NOMO-1 (cell line): ENCODE measurements around the gene CEACAM16.

Source experiments
- DNase-seq, 2 experiments: peaks; one replicate each; lab custom pipeline; 2025; ENCODE audit not compliant: unreplicated experiment in 2 of 2; lab: John Stamatoyannopoulos, UW

CEACAM16 gene

DNA sequence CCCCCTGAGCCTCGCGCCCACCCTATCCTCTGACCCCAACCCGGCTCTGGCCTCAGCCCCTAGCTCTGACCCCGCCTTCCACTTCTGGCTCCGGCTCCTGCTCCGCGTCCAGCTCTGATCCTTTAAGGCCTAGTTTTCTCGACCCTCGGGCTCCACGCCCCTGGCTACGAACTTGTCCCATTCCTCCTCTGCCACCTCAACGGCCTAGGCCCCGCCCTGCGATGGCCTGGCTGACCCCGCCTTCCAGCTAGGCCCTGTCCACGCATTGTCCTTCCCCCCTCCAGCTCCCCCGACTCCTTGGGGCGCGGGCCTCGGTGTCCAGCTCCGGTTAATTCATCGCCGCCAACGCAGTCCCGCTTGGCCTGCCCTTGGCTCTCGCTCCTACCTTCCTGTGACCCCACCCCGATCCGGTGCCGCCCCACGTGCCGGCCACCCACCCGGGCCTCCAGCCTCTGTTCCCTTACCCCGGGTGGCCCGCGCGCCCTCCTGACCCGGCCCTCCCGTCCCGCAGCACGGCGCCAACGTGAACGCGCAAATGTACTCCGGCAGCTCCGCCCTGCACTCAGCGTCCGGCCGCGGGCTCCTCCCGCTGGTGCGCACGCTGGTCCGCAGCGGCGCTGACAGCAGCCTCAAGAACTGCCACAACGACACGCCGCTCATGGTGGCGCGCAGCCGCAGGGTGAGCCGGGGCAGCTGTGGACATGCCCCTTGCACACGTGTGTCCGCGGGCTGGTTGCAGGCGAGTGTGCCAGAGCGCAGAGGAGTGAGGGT is 59.0 kb downstream of the CEACAM16 start:
- DNase-seq, result no peak

DNA sequence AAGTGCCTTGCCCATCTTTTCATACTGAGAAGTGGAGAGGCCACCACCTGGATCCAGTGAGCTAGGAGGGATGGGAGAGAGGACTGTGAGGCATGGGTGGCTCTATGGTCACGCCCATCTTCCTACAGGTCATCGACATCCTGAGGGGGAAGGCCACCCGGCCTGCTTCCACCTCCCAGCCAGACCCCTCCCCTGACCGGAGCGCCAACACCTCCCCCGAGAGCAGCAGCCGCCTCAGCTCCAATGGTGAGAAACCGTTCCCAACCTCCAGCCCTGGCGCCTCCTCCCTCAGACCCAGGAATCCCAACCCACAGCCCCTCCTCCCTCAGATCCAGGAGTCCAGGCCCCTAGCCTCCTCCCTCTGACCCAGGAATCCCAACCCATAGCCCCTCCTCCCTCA is 59.6 kb downstream of the CEACAM16 start:
- DNase-seq, result no peak

DNA sequence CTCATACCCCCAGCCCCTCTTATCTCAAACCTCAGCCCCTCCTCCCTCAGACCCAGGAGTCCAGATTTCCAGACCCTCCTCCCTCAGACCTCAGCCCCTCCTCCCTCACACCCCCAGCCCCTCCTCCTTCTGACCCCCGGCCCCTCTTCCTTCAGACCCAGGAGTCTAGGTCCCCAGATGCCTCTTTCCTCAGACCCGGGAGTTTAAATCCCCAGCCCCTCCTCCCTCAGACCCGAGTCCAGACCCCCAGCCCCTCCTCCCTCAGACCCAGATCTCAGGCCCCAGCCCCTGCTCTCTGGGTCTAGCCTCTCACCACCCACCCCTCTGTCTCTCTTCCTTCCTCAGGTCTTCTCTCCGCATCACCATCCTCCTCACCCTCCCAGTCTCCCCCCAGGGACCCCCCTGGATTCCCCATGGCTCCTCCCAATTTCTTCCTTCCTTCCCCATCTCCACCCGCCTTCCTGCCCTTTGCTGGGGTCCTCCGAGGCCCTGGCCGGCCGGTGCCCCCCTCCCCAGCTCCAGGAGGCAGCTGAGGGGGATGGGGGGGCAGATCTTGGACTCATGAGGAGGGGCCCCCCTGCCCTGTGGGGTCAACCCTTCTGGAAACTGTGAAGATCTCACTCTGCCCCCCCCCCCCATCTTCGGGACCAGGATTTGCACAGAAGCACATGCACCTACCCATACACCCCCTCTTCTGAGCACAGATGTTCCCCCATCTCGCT is 60.3 kb downstream of the CEACAM16 start:
- DNase-seq, result no peak
